Rectal smooth muscle tissue (tissue), 1 donor: ENCODE measurements around the gene AMER1.

Source experiments
- H3K27ac ChIP-seq: one replicate; pipeline ENCODE4 v1.7.0; 2013; ENCODE audit warnings: low read depth, low read length, inconsistent platforms
- H3K27me3 ChIP-seq: one replicate; pipeline ENCODE4 v1.7.0; 2013; ENCODE audit warnings: low read length; ENCODE audit not compliant: control insufficient read depth, insufficient read depth
- H3K36me3 ChIP-seq: one replicate; pipeline ENCODE4 v1.7.0; 2013; ENCODE audit warnings: low read length; ENCODE audit not compliant: control insufficient read depth, insufficient read depth
- H3K4me1 ChIP-seq: one replicate; pipeline ENCODE4 v1.7.0; 2013; ENCODE audit warnings: low read length; ENCODE audit not compliant: control insufficient read depth, insufficient read depth
- H3K4me3 ChIP-seq: one replicate; pipeline ENCODE4 v1.7.0; 2013; ENCODE audit warnings: low read length
- H3K9ac ChIP-seq: one replicate; pipeline ENCODE4 v1.7.0; 2013; ENCODE audit warnings: low read length

Gene AMER1

GRCh38 chrX:64195862-64196261, 9.6 kb downstream of the AMER1 start:
- no peak overlapping the region for H3K4me3 ChIP-seq
- peaks cover 2% of the 10 kb centered on the region for H3K27me3 ChIP-seq
- no peaks in the 10 kb centered on the region for H3K4me1 ChIP-seq
- H3K27ac ChIP-seq: no peak overlapping the region
- H3K36me3 ChIP-seq: no peaks in the 10 kb centered on the region
- no peak overlapping the region for H3K9ac ChIP-seq

GRCh38 chrX:64192673-64193072, 12.8 kb downstream of the AMER1 start:
- Histone ChIP-seq H3K27me3 (no peaks in the 10 kb centered on the region), H3K4me1 (no peaks in the 10 kb centered on the region), H3K9ac (no peak overlapping the region), H3K27ac (no peak overlapping the region), H3K36me3 (no peaks in the 10 kb centered on the region), H3K4me3 (no peak overlapping the region)

- no peaks in the 10 kb centered on the region for H3K4me1 ChIP-seq
- no peak overlapping the region for H3K4me3 ChIP-seq
- no peaks in the 10 kb centered on the region for H3K27me3 ChIP-seq
- H3K36me3 ChIP-seq: no peaks in the 10 kb centered on the region
- no peak overlapping the region for H3K9ac ChIP-seq
- no peak overlapping the region for H3K27ac ChIP-seq
Observed at GRCh38 chrX:64192040-64192439, 13.5 kb downstream of the AMER1 start.

GRCh38 chrX:64191281-64192010, 14.1 kb downstream of the AMER1 start:
- H3K27ac ChIP-seq: no peak overlapping the region
- H3K9ac ChIP-seq: no peak overlapping the region
- H3K27me3 ChIP-seq: no peaks in the 10 kb centered on the region
- no peak overlapping the region for H3K4me3 ChIP-seq
- H3K36me3 ChIP-seq: no peaks in the 10 kb centered on the region
- no peaks in the 10 kb centered on the region for H3K4me1 ChIP-seq

- no peak overlapping the region for H3K4me3 ChIP-seq
- H3K9ac ChIP-seq: no peak overlapping the region
- H3K27me3 ChIP-seq: no peaks in the 10 kb centered on the region
- no peaks in the 10 kb centered on the region for H3K36me3 ChIP-seq
- H3K27ac ChIP-seq: no peak overlapping the region
- H3K4me1 ChIP-seq: no peaks in the 10 kb centered on the region
Observed at GRCh38 chrX:64190136-64190740, 15.3 kb downstream of the AMER1 start.

- Histone ChIP-seq H3K4me1 (no peaks in the 10 kb centered on the region), H3K27ac (no peak overlapping the region), H3K36me3 (no peaks in the 10 kb centered on the region), H3K4me3 (no peak overlapping the region), H3K27me3 (no peaks in the 10 kb centered on the region), H3K9ac (no peak overlapping the region)
Observed at GRCh38 chrX:64188901-64189300, 16.6 kb downstream of the AMER1 start.

GRCh38 chrX:64187762-64188150, 17.8 kb downstream of the AMER1 start:
- Histone ChIP-seq H3K4me1 (no peaks in the 10 kb centered on the region), H3K4me3 (no peak overlapping the region), H3K27me3 (no peaks in the 10 kb centered on the region), H3K27ac (no peak overlapping the region), H3K36me3 (no peaks in the 10 kb centered on the region), H3K9ac (no peak overlapping the region)

GRCh38 chrX:64186974-64187761, 18.3 kb downstream of the AMER1 start:
- Histone ChIP-seq H3K4me1 (no peaks in the 10 kb centered on the region), H3K4me3 (no peak overlapping the region), H3K27me3 (no peaks in the 10 kb centered on the region), H3K36me3 (no peaks in the 10 kb centered on the region), H3K9ac (no peak overlapping the region), H3K27ac (no peak overlapping the region)

- no peak overlapping the region for H3K9ac ChIP-seq
- no peaks in the 10 kb centered on the region for H3K36me3 ChIP-seq
- H3K27me3 ChIP-seq: no peaks in the 10 kb centered on the region
- no peak overlapping the region for H3K4me3 ChIP-seq
- H3K4me1 ChIP-seq: no peaks in the 10 kb centered on the region
- H3K27ac ChIP-seq: no peak overlapping the region
Observed at GRCh38 chrX:64184396-64184795, 21.1 kb downstream of the AMER1 start.

GRCh38 chrX:64182208-64182607, 23.3 kb downstream of the AMER1 start:
- Histone ChIP-seq H3K4me1 (no peaks in the 10 kb centered on the region), H3K27me3 (no peaks in the 10 kb centered on the region), H3K36me3 (no peaks in the 10 kb centered on the region), H3K4me3 (no peak overlapping the region), H3K27ac (no peak overlapping the region), H3K9ac (no peak overlapping the region)

GRCh38 chrX:64176876-64177275, 28.6 kb downstream of the AMER1 start:
- no peaks in the 10 kb centered on the region for H3K4me1 ChIP-seq
- no peaks in the 10 kb centered on the region for H3K36me3 ChIP-seq
- H3K9ac ChIP-seq: no peak overlapping the region
- H3K27me3 ChIP-seq: no peaks in the 10 kb centered on the region
- no peak overlapping the region for H3K4me3 ChIP-seq
- no peak overlapping the region for H3K27ac ChIP-seq

GRCh38 chrX:64169988-64170387, 35.5 kb downstream of the AMER1 start:
- Histone ChIP-seq H3K9ac (no peak overlapping the region), H3K4me3 (no peak overlapping the region), H3K36me3 (no peaks in the 10 kb centered on the region), H3K27me3 (no peaks in the 10 kb centered on the region), H3K4me1 (no peaks in the 10 kb centered on the region), H3K27ac (no peak overlapping the region)
